GM12801 (cell line): ENCODE measurements around the gene ZNF280D.

Experiments used
- CTCF ChIP-seq: IDR thresholded peaks from one replicate; pipeline ENCODE4 v1.5.1; 2011; ENCODE audit warnings: control low read depth; ENCODE audit not compliant: insufficient read length; ENCODE audit errors: extremely low read depth

The ZNF280D gene

DNA sequence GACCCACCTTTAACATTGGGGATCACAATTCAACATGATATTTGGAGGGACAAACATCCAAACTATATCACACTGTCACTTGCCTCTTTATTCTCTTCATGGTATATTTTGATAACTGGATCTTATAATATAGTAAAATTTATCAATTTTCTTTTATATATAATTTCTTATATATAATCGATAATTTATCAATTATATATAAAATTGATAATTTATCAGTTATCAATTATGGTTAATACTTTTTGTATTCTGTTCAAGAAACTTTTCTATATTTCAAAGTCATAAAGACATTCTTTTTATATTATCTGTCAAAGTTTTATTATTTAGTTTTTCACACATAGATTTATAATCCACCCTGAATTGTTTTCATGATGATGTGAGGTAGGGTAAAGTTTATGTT lies 132.9 kb downstream of the ZNF280D start:
- TF ChIP-seq CTCF = no peak

DNA sequence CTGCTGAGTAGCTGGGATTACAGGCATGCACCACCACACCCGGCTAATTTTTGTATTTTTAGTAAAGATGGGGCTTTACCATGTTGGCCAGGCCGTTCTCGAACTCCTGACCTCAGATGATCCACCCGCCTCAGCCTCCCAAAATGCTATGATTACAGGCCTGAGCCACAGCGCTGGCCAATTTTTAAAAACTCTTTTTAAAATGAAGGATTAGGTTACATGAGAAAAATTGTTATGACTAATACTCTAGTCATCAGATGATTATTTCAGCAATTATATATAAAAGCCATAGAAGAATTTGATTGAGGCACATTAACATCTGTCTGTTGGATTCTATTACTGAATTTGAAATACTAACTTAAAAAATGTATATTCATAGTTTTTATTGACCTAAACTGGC lies 134.3 kb downstream of the ZNF280D start:
- TF ChIP-seq CTCF = no peak

- TF ChIP-seq CTCF = no peak
Observed at GRCh38 chr15:56587686-56588085, 145.6 kb downstream of the ZNF280D start.

DNA sequence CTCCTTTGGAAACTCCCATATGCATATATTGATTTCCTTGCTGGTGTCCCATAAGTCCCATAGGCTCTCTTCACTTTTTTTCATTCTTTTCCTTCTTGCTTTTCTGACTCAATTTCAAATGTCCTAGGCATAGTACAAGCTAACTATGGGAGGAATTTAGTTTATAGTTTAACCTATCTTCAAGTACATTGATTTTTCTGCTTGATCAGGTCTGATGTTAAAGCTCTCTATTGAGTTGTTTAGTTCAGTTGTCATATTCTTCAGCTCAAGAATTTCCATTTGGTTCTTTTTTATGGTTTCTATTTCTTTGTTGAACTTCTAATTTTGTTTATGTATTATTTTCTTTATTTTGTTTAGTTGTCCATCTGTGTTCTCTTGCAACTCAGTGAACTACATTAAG lies 147.1 kb downstream of the ZNF280D start:
- TF ChIP-seq CTCF = no peak

- no peak for TF ChIP-seq CTCF
Observed at GRCh38 chr15:56582785-56583184, 150.5 kb downstream of the ZNF280D start.
